RWPE1 (cell line): ENCODE measurements around the gene SCYL1.
"Not testable (repeated sequence)": the region's sequence is repeated elsewhere in the genome, so short reads cannot be mapped to it uniquely, and the experiment has no call there.

ENCODE experiments used
- CTCF ChIA-PET: fragments of 350-600 bp; sonication (Branson Sonifier 250); formaldehyde crosslinking; extraction: SDS; loops from one replicate; lab custom pipeline; 2021; lab: Yijun Ruan, JAX
- POLR2A ChIA-PET: fragments of 400-600 bp; formaldehyde crosslinking; extraction: SDS; loops from one replicate; lab custom pipeline; 2020; ENCODE audit warnings: antibody characterized with exemption; ENCODE audit not compliant: low non-redundant PET; lab: Yijun Ruan, JAX
- DNase-seq: peaks from one replicate; pipeline ENCODE4 v3.0.0; 2012; ENCODE audit warnings: low spot score
- H3K27ac ChIP-seq: fragments of 450-650 bp; 2 replicates; pipeline ENCODE4 v1.5.1; 2017
- TF ChIP-seq, protein P1 (sequence below): fragments of 450-650 bp; conservative IDR thresholded peaks from 2 replicates; pipeline ENCODE4 v1.5.1; 2017; ENCODE audit warnings: low read depth, mild to moderate bottlenecking

The SCYL1 gene

DNA sequence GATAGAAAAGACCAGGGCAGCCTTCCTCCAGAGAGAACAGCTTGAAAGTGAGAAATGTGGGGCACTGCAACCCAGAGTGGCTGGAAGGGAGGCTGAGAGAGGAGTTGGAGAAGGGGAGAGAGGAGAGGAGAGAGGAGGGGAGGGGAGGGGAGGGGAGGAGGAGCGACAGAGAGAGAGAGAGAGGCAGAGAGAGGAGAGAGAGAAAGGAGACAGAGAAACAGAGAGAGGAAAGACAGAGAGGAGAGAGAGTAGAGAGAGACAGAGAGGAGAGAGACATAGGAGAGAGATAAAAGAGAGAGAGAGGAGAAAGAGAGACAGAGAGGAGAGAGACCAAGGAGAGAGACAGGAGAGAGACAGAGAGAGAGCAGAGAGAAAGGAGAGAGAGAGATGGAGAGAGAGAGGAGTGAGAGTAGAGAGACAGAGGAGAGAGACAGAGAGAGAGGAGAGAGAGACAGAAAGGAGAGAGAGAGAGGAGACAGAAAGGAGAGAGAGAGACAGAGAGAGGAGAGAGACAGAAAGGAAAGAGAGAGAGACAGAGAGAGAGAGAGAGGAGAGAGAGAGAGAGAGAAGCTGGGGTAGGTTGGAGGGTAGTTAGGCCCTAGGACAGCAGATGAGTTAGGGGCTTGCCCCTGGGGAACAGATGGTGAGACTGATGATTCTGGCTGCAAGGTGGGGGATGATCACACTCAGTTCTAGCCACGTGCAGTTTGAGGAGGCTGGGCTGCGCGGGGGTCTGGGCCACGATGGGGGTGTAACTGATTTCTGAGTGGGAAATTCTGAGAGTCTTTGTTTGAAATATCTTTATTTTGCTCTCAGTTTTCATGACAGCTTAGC lies 8.5 kb upstream of the SCYL1 start:
- peak overlapping the region; percentile 40 for H3K27ac ChIP-seq
- TF ChIP-seq, protein P1, sequence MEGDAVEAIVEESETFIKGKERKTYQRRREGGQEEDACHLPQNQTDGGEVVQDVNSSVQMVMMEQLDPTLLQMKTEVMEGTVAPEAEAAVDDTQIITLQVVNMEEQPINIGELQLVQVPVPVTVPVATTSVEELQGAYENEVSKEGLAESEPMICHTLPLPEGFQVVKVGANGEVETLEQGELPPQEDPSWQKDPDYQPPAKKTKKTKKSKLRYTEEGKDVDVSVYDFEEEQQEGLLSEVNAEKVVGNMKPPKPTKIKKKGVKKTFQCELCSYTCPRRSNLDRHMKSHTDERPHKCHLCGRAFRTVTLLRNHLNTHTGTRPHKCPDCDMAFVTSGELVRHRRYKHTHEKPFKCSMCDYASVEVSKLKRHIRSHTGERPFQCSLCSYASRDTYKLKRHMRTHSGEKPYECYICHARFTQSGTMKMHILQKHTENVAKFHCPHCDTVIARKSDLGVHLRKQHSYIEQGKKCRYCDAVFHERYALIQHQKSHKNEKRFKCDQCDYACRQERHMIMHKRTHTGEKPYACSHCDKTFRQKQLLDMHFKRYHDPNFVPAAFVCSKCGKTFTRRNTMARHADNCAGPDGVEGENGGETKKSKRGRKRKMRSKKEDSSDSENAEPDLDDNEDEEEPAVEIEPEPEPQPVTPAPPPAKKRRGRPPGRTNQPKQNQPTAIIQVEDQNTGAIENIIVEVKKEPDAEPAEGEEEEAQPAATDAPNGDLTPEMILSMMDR: no peak

DNA sequence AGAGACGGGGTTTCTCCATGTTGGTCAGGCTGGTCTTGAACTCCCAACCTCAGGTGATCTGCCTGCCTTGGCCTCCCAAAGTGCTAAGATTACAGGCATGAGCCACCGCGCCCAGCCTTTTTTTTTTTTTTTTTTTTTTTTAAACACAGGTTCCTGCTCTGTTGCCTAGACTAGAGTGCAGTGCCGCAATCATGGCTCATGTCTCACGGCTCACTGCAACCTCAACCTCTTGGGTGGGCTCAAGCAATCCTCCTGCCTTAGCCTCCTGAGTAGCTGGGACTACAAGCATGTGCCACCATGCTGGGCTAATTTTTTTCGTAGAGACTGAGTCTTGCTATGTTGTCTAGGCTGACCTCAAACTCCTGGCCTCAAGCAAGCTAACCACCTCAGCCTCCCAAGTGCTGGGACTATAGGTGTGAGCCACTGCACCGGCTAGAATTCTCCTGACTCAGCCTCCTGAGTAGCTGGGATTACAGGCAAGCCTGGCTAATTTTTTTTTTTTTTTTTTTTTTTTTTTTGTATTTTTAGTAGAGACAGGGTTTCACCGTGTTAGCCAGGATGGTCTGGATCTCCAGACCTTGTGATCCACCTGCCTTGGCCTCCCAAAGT lies 5.8 kb upstream of the SCYL1 start:
- H3K27ac ChIP-seq, DNase-seq, POLR2A ChIA-PET: not testable (repeated sequence)
- CTCF ChIA-PET: interaction anchor here (0.6 to 1.0 kb wide), 3 partner anchors 33 to 138 kb away, joined by 3 to 11 read pairs (median 4); no protein-coding TSS in a partner anchor

More for the DNA sequence above, 8.5 kb upstream of the SCYL1 start:
- CTCF ChIA-PET: interaction anchor here (1.2 kb wide), 1 partner anchor 32 kb away, joined by 3 read pairs; no protein-coding TSS in a partner anchor
- POLR2A ChIA-PET: interaction anchor here (0.7 kb wide), 1 partner anchor 41 kb away, joined by 4 read pairs; no protein-coding TSS in a partner anchor
- no peak for DNase-seq

DNA sequence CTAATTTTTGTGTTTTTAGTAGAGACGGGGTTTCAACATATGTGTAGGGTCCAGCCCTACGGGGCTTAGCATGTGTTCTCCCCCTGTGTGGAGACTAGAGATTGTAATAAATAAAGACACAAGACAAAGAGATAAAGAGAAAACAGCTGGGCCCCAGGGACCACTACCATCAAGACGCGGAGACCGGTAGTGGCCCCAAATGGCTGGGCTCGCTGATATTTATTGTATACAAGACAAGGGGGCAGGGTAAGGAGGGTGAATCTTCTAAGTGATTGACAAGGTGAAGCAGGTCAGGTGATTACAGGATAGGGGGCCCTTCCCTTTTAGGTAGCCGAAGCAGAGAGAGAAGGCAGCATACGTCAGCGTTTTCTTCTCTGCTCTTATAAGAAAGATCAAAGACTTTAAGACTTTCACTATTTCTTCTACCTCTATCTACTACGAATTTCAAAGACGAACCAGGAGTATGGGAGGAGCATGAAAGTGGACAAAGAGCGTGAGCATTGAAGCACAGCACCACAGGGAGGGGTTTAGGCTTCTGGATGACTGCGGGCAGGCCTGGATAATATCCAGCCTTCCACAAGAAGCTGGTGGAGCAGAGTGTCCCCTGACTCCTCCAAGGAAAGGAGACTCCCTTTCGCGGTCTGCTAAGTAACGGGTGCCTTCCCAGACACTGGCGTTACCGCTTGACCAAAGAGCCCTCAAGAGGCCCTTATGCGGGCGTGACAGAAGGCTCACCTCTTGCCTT lies 2.9 kb upstream of the SCYL1 start:
- H3K27ac ChIP-seq, POLR2A ChIA-PET, CTCF ChIA-PET, DNase-seq: not testable (repeated sequence)

DNA sequence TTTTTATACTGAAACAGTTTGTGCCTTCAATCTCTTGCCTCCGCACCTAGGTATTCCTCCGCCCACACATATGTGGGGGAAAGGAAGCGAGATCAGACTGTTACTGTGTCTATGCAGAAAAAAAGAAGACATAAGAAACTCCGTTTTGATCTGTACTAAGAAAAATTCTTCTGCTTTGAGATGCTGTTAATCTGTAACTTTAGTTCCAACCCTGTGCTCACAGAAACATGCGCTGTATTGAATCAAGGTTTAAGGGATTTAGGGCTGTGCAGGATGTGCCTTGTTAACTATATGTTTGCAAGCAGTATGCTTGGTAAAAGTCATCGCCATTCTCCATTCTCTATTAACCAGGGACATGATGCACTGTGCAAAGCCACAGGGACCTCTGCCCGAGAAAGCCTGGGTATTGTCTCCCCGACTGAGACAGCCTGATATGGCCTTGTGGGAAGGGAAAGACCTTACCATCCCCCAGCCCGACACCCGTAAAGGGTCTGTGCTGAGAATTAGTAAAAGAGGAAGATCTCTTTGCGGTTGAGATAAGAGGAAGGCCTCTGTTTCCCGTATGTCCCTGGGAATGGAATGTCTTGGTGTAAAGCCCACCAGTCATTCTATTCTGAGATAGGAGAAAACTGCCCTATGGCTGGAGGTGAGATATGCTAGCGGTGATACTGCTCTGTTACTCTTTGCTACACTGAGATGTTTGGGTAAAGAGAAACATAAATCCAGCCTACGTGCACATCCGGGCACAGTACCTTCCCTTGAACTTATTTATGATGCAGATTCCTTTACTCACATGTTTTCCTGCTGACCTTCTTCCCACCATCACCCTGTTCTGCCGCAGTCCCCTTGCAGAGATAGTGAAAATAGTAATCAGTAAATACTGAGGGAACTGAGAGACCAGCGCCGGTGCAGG lies 1.9 kb upstream of the SCYL1 start:
- H3K27ac ChIP-seq, CTCF ChIA-PET, POLR2A ChIA-PET, DNase-seq: not testable (repeated sequence)

DNA sequence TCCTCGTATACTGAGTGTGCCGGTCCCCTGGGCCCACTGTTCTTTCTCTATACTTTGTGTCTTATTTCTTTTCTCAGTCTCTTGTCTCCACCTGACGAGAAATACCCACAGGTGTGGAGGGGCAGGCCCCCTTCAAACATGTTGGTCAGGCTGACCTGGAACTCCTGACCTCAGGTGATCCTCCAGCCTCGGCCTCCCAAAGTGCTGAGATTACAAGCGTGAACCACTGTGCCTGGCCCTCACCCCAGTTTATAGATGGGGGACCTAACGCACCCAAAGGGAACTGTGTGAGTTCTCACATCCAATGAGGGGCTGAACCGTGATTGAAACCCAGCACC lies 1.3 kb upstream of the SCYL1 start:
- DNase-seq, H3K27ac ChIP-seq, CTCF ChIA-PET, POLR2A ChIA-PET: not testable (repeated sequence)

DNA sequence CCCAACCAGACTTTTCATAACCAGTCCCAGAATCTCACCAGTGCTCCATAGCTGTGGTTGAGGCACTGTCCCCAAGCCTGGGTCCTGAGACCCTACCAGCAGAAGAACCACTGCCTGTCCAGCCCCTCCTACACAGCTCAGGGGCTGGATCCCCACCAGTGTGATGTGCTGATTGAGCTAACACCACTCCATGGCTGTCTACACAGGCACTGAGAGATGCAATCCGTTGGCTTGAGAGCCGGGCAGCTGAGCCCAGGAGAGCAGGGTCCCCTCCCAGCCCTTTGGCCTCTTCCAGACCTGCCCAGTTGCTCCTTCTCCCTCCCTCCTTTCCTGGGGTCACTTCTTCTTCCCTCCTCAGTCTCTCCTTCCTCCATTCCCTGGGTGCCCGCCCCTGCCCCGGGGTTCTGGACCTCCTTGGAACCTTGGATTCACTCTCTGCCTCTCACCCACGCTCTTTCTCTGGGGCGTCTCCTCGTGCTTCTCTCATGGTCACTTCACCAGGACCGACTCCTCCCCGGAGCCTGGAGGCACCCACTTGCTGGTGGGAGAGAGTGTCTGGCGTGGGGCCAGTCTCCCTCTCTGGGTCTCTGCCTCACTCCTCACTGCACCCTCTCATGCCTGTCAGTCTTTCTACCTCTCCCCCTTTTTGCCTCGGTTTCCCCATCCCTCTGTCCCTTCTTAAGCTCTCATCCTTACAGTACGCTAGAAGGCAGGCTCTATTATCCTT lies 706 bp upstream of the SCYL1 start:
- ChIA-PET POLR2A (no interaction called here), CTCF (no interaction called here)
- TF ChIP-seq, protein P1: no peak
- peak overlapping the region; percentile 77 for H3K27ac ChIP-seq
- no peak for DNase-seq

DNA sequence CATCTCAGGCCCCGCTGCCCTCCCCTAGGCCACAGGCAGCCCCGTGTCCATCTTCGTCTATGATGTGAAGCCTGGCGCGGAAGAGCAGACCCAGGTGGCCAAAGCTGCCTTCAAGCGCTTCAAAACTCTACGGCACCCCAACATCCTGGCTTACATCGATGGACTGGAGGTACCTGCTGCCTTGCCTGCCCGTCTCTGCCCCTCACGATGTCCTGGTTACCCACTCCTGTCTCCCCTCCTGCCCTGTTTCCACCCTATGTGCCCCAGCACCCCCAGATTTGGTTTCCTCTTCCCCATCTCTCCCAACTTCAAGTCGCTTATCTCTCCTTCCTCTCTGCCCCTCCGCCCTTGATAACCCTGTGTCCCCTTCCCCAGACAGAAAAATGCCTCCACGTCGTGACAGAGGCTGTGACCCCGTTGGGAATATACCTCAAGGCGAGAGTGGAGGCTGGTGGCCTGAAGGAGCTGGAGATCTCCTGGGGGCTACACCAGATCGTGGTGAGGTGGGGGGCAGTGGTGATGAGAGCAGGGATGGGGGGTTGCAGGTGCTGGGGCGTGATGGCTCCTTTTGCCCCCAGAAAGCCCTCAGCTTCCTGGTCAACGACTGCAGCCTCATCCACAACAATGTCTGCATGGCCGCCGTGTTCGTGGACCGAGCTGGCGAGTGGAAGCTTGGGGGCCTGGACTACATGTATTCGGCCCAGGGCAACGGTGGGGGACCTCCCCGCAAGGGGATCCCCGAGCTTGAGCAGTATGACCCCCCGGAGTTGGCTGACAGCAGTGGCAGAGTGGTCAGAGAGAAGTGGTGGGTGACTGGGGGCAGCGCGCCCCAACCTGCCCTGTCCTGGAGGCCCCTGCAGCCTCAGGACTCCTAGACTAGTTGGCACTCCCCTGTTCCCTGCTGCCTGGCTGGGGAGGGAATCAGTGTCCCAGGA lies 930 bp downstream of the SCYL1 start:
- CTCF ChIA-PET: interaction anchor here (0.6 to 1.1 kb wide), 3 partner anchors 15 to 151 kb away, joined by 3 to 9 read pairs (median 5); no protein-coding TSS in a partner anchor
- TF ChIP-seq, protein P1: no peak
- POLR2A ChIA-PET: interaction anchor here (0.5 to 0.6 kb wide), 3 partner anchors 26 to 85 kb away, joined by 3 to 8 read pairs (median 5); no protein-coding TSS in a partner anchor
- peak overlapping the region; percentile 77 for H3K27ac ChIP-seq
- DNase-seq: no peak
